OCI-LY7 (cell line): ENCODE measurements around the gene TJP3.

ENCODE experiments used
- CTCF ChIP-seq: fragments of 200-600 bp; sonication (generic); conservative IDR thresholded peaks from 2 replicates; pipeline ENCODE4 v1.5.1; 2014; ENCODE audit warnings: mild to moderate bottlenecking, antibody characterized with exemption, low read length, moderate library complexity, mixed read lengths
- EZH2phosphoT487 ChIP-seq: fragments of 200-600 bp; sonication (generic); IDR thresholded peaks from 2 replicates; pipeline ENCODE4 v1.6.1; 2018; ENCODE audit warnings: low read depth, borderline replicate concordance, mild to moderate bottlenecking, mixed run types, antibody characterized with exemption, low read length, moderate library complexity, mixed read lengths

DNA sequence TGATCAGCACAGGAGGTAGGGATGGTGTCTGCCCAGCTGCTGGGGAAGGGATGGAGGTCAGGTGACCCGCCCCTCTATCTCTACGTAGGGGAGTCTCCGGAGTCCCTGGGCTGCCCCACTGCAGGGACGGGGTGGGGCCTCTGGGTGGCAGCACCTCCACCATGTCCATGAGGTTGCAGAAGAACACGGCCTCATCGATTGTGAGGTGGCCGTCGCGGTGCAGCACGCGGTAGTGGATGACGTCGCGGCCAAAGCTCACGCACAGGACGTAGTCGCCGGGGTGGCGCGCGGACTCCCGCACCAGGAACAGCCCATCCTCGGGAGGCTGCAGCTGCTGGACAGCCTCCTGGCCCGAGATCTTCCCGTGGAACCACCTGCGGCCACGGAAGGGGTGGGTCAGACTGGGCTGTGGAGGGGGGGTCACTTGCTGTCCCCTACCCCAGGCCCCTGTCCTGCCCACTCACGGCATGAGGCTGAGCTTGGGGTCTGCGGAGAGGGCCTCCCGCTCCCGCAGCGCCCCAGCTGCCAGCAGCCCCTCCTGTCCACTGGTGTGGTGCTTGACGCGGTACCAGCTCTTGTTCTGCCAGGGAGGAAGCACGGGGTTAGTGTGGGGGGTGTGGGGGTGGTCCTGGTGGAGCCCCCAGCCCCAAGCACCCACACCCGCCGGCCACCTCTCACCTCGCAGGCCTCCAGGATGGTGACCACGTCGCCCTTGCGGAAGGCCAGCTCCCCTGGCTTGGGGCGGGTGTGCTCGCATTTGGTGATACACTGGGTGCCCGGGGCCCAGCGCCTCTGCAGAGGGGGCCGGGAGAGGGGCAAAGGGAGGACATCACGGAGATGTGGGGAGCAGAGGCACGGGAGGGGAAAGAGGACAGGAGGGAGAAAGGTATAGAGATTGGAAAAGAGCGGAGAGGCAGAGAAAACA lies 75.7 kb downstream of the TJP3 start:
- TF ChIP-seq CTCF (peak; percentile 59), EZH2phosphoT487 (no peak)
